PC-3 (cell line): ENCODE measurements around the gene VWA1.
"Not testable (repeated sequence)": the region's sequence is repeated elsewhere in the genome, so short reads cannot be mapped to it uniquely, and the experiment has no call there.

Experiments used
- CTCF ChIP-seq: fragments of 300-600 bp; sonication (generic); conservative IDR thresholded peaks from 2 replicates; pipeline ENCODE4 v1.5.1; 2017; ENCODE audit warnings: antibody characterized with exemption, low read depth, mild to moderate bottlenecking, low read length
- EZH2 ChIP-seq: fragments of 300-600 bp; sonication (generic); IDR thresholded peaks from one replicate; pipeline ENCODE4 v1.6.1; 2017; ENCODE audit warnings: antibody characterized with exemption, mild to moderate bottlenecking, low read length; ENCODE audit not compliant: unreplicated experiment

GRCh38 chr1:1459156-1459555 is 23.7 kb downstream of the VWA1 start:
- not testable (repeated sequence) for TF ChIP-seq CTCF, EZH2
